ENCODE results near the gene PSME4.

Gene PSME4

GRCh38 chr2:53903011-53903410 is 67.8 kb downstream of the PSME4 start:
- no peak for DNase-seq
- in situ Hi-C loops (cut with HindIII; ENCODE audit: low pct_ligation_motif_present, low pct_unique_long_range_greater_than_20kb, low sequenced_read_pairs): no loop called here

GRCh38 chr2:53901192-53901591 is 69.6 kb downstream of the PSME4 start:
- in situ Hi-C loops (cut with HindIII; ENCODE audit: low pct_ligation_motif_present, low pct_unique_long_range_greater_than_20kb, low sequenced_read_pairs): no loop called here
- DNase-seq: no peak

- in situ Hi-C loops (cut with HindIII; ENCODE audit: low pct_ligation_motif_present, low pct_unique_long_range_greater_than_20kb, low sequenced_read_pairs): no loop called here
- DNase-seq: peak; percentile 13
Measured at GRCh38 chr2:53896864-53897263, 73.9 kb downstream of the PSME4 start.

GRCh38 chr2:53886406-53887280 is 84.2 kb downstream of the PSME4 start:
- DNase-seq: no peak
- in situ Hi-C loops (cut with HindIII; ENCODE audit: low pct_ligation_motif_present, low pct_unique_long_range_greater_than_20kb, low sequenced_read_pairs): no loop called here

- DNase-seq: no peak
- in situ Hi-C loops (cut with HindIII; ENCODE audit: low pct_ligation_motif_present, low pct_unique_long_range_greater_than_20kb, low sequenced_read_pairs): no loop called here
Measured at GRCh38 chr2:53884883-53885282, 85.9 kb downstream of the PSME4 start.

- DNase-seq: no peak
- in situ Hi-C loops (cut with HindIII; ENCODE audit: low pct_ligation_motif_present, low pct_unique_long_range_greater_than_20kb, low sequenced_read_pairs): no loop called here
Measured at GRCh38 chr2:53881986-53882385, 88.8 kb downstream of the PSME4 start.

GRCh38 chr2:53881360-53881759 is 89.4 kb downstream of the PSME4 start:
- in situ Hi-C loops (cut with HindIII; ENCODE audit: low pct_ligation_motif_present, low pct_unique_long_range_greater_than_20kb, low sequenced_read_pairs): no loop called here

GRCh38 chr2:53880756-53881155 is 90.0 kb downstream of the PSME4 start:
- in situ Hi-C loops (cut with HindIII; ENCODE audit: low pct_ligation_motif_present, low pct_unique_long_range_greater_than_20kb, low sequenced_read_pairs): no loop called here

More at GRCh38 chr2:53881360-53881759, 89.4 kb downstream of the PSME4 start:
- no peak for DNase-seq

GRCh38 chr2:53877556-53877955 is 93.2 kb downstream of the PSME4 start:
- no peak for DNase-seq
- in situ Hi-C loops (cut with HindIII; ENCODE audit: low pct_ligation_motif_present, low pct_unique_long_range_greater_than_20kb, low sequenced_read_pairs): no loop called here

More at GRCh38 chr2:53880756-53881155, 90.0 kb downstream of the PSME4 start:
- DNase-seq: no peak

- in situ Hi-C loops (cut with HindIII; ENCODE audit: low pct_ligation_motif_present, low pct_unique_long_range_greater_than_20kb, low sequenced_read_pairs): no loop called here
- no peak for DNase-seq
Measured at GRCh38 chr2:53877112-53877511, 93.7 kb downstream of the PSME4 start.

GRCh38 chr2:53874401-53874950 is 96.3 kb downstream of the PSME4 start:
- in situ Hi-C loops (cut with HindIII; ENCODE audit: low pct_ligation_motif_present, low pct_unique_long_range_greater_than_20kb, low sequenced_read_pairs): no loop called here
- no peak for DNase-seq

GRCh38 chr2:53867773-53868172 is 103.0 kb downstream of the PSME4 start:
- DNase-seq: no peak
- in situ Hi-C loops (cut with HindIII; ENCODE audit: low pct_ligation_motif_present, low pct_unique_long_range_greater_than_20kb, low sequenced_read_pairs): no loop called here

GRCh38 chr2:53867169-53867568 is 103.6 kb downstream of the PSME4 start:
- in situ Hi-C loops (cut with HindIII; ENCODE audit: low pct_ligation_motif_present, low pct_unique_long_range_greater_than_20kb, low sequenced_read_pairs): no loop called here
- DNase-seq: no peak

GRCh38 chr2:53865962-53866361 is 104.8 kb downstream of the PSME4 start:
- in situ Hi-C loops (cut with HindIII; ENCODE audit: low pct_ligation_motif_present, low pct_unique_long_range_greater_than_20kb, low sequenced_read_pairs): no loop called here
- no peak for DNase-seq

GRCh38 chr2:53865264-53865663 is 105.5 kb downstream of the PSME4 start:
- in situ Hi-C loops (cut with HindIII; ENCODE audit: low pct_ligation_motif_present, low pct_unique_long_range_greater_than_20kb, low sequenced_read_pairs): no loop called here
- no peak for DNase-seq

- DNase-seq: no peak
- in situ Hi-C loops (cut with HindIII; ENCODE audit: low pct_ligation_motif_present, low pct_unique_long_range_greater_than_20kb, low sequenced_read_pairs): no loop called here
Measured at GRCh38 chr2:53863538-53864227, 107.1 kb downstream of the PSME4 start.

- in situ Hi-C loops (cut with HindIII; ENCODE audit: low pct_ligation_motif_present, low pct_unique_long_range_greater_than_20kb, low sequenced_read_pairs): no loop called here
- DNase-seq: no peak
Measured at GRCh38 chr2:53861824-53862223, 109.0 kb downstream of the PSME4 start.

- DNase-seq: peak; percentile 63
- in situ Hi-C loops (cut with HindIII; ENCODE audit: low pct_ligation_motif_present, low pct_unique_long_range_greater_than_20kb, low sequenced_read_pairs): no loop called here
Measured at GRCh38 chr2:53859206-53860181, 111.3 kb downstream of the PSME4 start, which contains the start of gene GPR75. Gene GPR75 (minus strand): TSS chr2:53859967. CDS start chr2:53854756, 5,211 bp downstream.
